HEK293 (cell line): ENCODE data around the gene SOX6.

Source experiments
- CTCF ChIA-PET: fragments of 350-600 bp; formaldehyde crosslinking; extraction: SDS; loops from one replicate; lab custom pipeline; 2021; ENCODE audit warnings: antibody characterized with exemption; lab: Yijun Ruan, JAX
- POLR2A ChIA-PET: fragments of 300-600 bp; formaldehyde crosslinking; extraction: SDS; loops from one replicate; lab custom pipeline; 2020; ENCODE audit warnings: antibody characterized with exemption, inconsistent platforms; lab: Yijun Ruan, JAX
- H3K27ac ChIP-seq: fragments of 200-500 bp; sonication (Bioruptor generic); 2 replicates; pipeline ENCODE4 v1.5.1; 2014; ENCODE audit warnings: low read depth, low read length, control low read depth, inconsistent platforms; ENCODE audit errors: extremely low read depth
- H3K36me3 ChIP-seq, 2 experiments: fragments of 200-500 bp in 1 of 2; sonication (Bioruptor generic) in 1 of 2; 1 replicate in 1 of 2; 2 replicates in 1 of 2; pipeline ENCODE4 v1.5.1; 2014 to 2017; ENCODE audit warnings: inconsistent platforms in 2 of 2, low read length in 2 of 2; ENCODE audit not compliant: control insufficient read depth in 2 of 2, insufficient read depth in 1 of 2
- H3K4me1 ChIP-seq: fragments of 200-500 bp; sonication (Bioruptor generic); 2 replicates; pipeline ENCODE4 v1.5.1; 2014; ENCODE audit warnings: mild to moderate bottlenecking, low read length, inconsistent platforms; ENCODE audit not compliant: control insufficient read depth, insufficient read depth
- H3K4me3 ChIP-seq: 2 replicates; pipeline ENCODE4 v1.5.1; 2011; ENCODE audit warnings: low read depth, mild to moderate bottlenecking, control low read depth, low read length, moderate library complexity
- H3K9me3 ChIP-seq: fragments of 200-500 bp; sonication (Bioruptor generic); 2 replicates; pipeline ENCODE4 v1.5.1; 2014; ENCODE audit warnings: low read depth, low read length, inconsistent platforms; ENCODE audit not compliant: control insufficient read depth, insufficient read depth
- HOXD13 ChIP-seq: sonication (generic); formaldehyde crosslinking; IDR thresholded peaks from 2 replicates; pipeline ENCODE4 v1.8.0; 2022; ENCODE audit warnings: missing genetic modification reagents, borderline replicate concordance
- KLF7 ChIP-seq: fragments of 450-650 bp; formaldehyde crosslinking; IDR thresholded peaks from 2 replicates; pipeline ENCODE4 v1.5.1; 2016; ENCODE audit warnings: missing biosample characterization, missing genetic modification characterization, borderline replicate concordance
- KLF9 ChIP-seq: fragments of 450-650 bp; formaldehyde crosslinking; IDR thresholded peaks from 2 replicates; pipeline ENCODE4 v1.5.1; 2016; ENCODE audit warnings: missing biosample characterization, missing genetic modification characterization, low read depth
- MYNN ChIP-seq: fragments of 450-650 bp; formaldehyde crosslinking; IDR thresholded peaks from 2 replicates; pipeline ENCODE4 v1.5.1; 2016; ENCODE audit warnings: missing biosample characterization, missing genetic modification characterization, borderline replicate concordance
- MZF1 ChIP-seq: fragments of 450-650 bp; formaldehyde crosslinking; IDR thresholded peaks from 2 replicates; pipeline ENCODE4 v1.5.1; 2017; ENCODE audit warnings: missing biosample characterization, missing genetic modification characterization, borderline replicate concordance
- ZBTB17 ChIP-seq: fragments of 450-650 bp; formaldehyde crosslinking; IDR thresholded peaks from 2 replicates; pipeline ENCODE4 v1.5.1; 2016; ENCODE audit warnings: missing biosample characterization, missing genetic modification characterization
- ZBTB8A ChIP-seq: fragments of 450-650 bp; formaldehyde crosslinking; IDR thresholded peaks from 2 replicates; pipeline ENCODE4 v1.5.1; 2016; ENCODE audit warnings: missing biosample characterization, missing genetic modification characterization
- ZNF10 ChIP-seq: fragments of 450-650 bp; formaldehyde crosslinking; IDR thresholded peaks from 2 replicates; pipeline ENCODE4 v1.5.1; 2017; ENCODE audit warnings: missing biosample characterization, missing genetic modification characterization
- ZNF16 ChIP-seq: fragments of 450-650 bp; formaldehyde crosslinking; IDR thresholded peaks from 2 replicates; pipeline ENCODE4 v1.5.1; 2016; ENCODE audit warnings: low read depth, missing biosample characterization, missing genetic modification characterization
- ZNF175 ChIP-seq: fragments of 450-650 bp; formaldehyde crosslinking; IDR thresholded peaks from 2 replicates; pipeline ENCODE4 v1.5.1; 2016; ENCODE audit warnings: missing biosample characterization, missing genetic modification characterization
- ZNF324 ChIP-seq: fragments of 450-650 bp; formaldehyde crosslinking; IDR thresholded peaks from 2 replicates; pipeline ENCODE4 v1.5.1; 2016; ENCODE audit warnings: missing biosample characterization, missing genetic modification characterization
- ZNF366 ChIP-seq: fragments of 450-650 bp; formaldehyde crosslinking; conservative IDR thresholded peaks from 2 replicates; pipeline ENCODE4 v1.5.1; 2016; ENCODE audit warnings: missing biosample characterization, missing genetic modification characterization
- ZNF37A ChIP-seq: fragments of 450-650 bp; IDR thresholded peaks from 2 replicates; pipeline ENCODE4 v1.5.1; 2018; ENCODE audit warnings: missing biosample characterization, missing genetic modification characterization
- ZNF391 ChIP-seq: fragments of 450-650 bp; formaldehyde crosslinking; IDR thresholded peaks from 2 replicates; pipeline ENCODE4 v1.5.1; 2016; ENCODE audit warnings: low read depth, missing biosample characterization, missing genetic modification characterization, borderline replicate concordance
- ZNF544 ChIP-seq: fragments of 450-650 bp; formaldehyde crosslinking; IDR thresholded peaks from 2 replicates; pipeline ENCODE4 v1.5.0; 2017; ENCODE audit warnings: missing biosample characterization, missing genetic modification characterization
- ZNF623 ChIP-seq: fragments of 450-650 bp; formaldehyde crosslinking; IDR thresholded peaks from 2 replicates; pipeline ENCODE4 v1.5.1; 2016; ENCODE audit warnings: missing biosample characterization, missing genetic modification characterization
- ZNF664 ChIP-seq: fragments of 450-650 bp; formaldehyde crosslinking; IDR thresholded peaks from 2 replicates; pipeline ENCODE4 v1.5.1; 2016; ENCODE audit warnings: missing biosample characterization, missing genetic modification characterization
- ZNF777 ChIP-seq: fragments of 450-650 bp; formaldehyde crosslinking; IDR thresholded peaks from 2 replicates; pipeline ENCODE4 v1.5.1; 2017; ENCODE audit warnings: missing biosample characterization, missing genetic modification characterization, borderline replicate concordance
- ZNF830 ChIP-seq: fragments of 450-650 bp; IDR thresholded peaks from 2 replicates; pipeline ENCODE4 v1.5.0; 2018; ENCODE audit warnings: missing biosample characterization, missing genetic modification characterization, low read depth, mild to moderate bottlenecking, moderate library complexity
- ZSCAN30 ChIP-seq: fragments of 450-650 bp; IDR thresholded peaks from 2 replicates; pipeline ENCODE4 v1.5.1; 2018; ENCODE audit warnings: missing biosample characterization, mild to moderate bottlenecking, missing genetic modification characterization, moderate library complexity
- TF ChIP-seq, protein P1 (sequence below): fragments of 450-650 bp; formaldehyde crosslinking; IDR thresholded peaks from 2 replicates; pipeline ENCODE4 v1.5.1; 2016; ENCODE audit warnings: missing biosample characterization, missing genetic modification characterization
- TF ChIP-seq, protein P2 (sequence below): fragments of 450-650 bp; formaldehyde crosslinking; conservative IDR thresholded peaks from 2 replicates; pipeline ENCODE4 v1.5.1; 2016; ENCODE audit warnings: low read depth, missing biosample characterization, missing genetic modification characterization
- TF ChIP-seq, protein P3 (sequence below): fragments of 450-650 bp; formaldehyde crosslinking; IDR thresholded peaks from 2 replicates; pipeline ENCODE4 v1.5.1; 2016; ENCODE audit warnings: missing biosample characterization, missing genetic modification characterization

The SOX6 gene

DNA sequence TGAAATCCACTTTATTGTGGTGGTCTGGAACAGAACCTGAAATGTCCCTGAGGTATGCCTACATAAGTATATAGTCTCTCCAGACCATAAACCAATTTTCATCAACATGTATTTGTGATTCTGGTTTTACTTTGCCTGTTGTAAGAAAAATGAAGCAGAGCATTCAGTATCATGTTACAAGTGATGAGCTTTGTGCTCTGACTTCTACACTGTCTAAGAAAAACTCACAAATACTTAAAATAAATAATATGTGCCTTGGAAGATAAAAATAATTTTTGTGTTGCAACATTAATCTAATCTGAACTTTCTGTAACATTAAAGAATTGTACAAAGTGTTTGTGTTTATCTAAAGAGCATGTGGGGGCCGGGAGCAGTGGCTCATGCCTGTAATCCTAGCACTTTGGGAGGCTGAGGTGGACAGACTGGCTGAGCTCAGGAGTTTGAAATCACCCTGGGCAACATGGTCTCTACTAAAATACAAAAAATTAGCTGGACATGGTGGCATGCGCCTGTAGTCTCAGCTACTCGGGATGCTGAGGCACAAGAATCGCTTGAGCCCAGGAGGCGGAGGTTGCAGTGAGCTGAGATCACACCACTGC lies 219.5 kb downstream of the SOX6 start:
- ChIA-PET CTCF (interaction anchor here (0.5 kb wide), 1 partner anchor 55 kb away, joined by 3 read pairs; no protein-coding TSS in a partner anchor), POLR2A (no interaction called here)
- Histone ChIP-seq H3K4me3 (no peak overlapping the region), H3K9me3 (no peaks in the 10 kb centered on the region), H3K27ac (no peak overlapping the region), H3K36me3 (no peaks in the 10 kb centered on the region), H3K4me1 (no peaks in the 10 kb centered on the region)
- TF ChIP-seq ZNF830 = no peak
- TF ChIP-seq KLF9 (tag by site-specific recombination) = no peak
- no peak for TF ChIP-seq ZNF324 (tag by site-specific recombination)
- no peak for TF ChIP-seq KLF7 (tag by site-specific recombination)
- TF ChIP-seq ZNF391 (tag by site-specific recombination) = no peak
- no peak for TF ChIP-seq ZNF623 (tag by site-specific recombination)
- TF ChIP-seq MZF1 (tag by site-specific recombination) = no peak
- TF ChIP-seq ZNF37A = no peak
- no peak for TF ChIP-seq ZNF16 (tag by site-specific recombination)
- no peak for TF ChIP-seq ZNF175 (tag by site-specific recombination)

DNA sequence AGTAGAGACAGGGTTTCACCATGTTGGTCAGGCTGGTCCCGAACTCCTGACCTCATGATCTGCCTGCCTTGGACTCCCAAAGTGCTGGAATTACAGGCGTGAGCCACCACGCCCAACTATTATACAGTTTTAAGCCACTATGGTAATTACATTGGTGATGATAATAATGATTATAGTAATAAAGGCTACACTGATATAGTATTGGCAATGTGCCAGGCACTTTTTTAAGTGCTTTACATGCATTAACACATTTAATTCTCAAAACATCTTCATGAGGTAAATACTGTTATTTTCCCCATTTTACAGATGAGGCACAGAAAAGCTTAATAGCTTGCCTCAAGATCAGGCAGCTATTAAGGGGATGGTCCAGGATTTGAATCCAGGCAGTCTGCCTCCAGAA lies 222.5 kb downstream of the SOX6 start:
- H3K4me3 ChIP-seq = no peak overlapping the region
- ChIA-PET POLR2A (no interaction called here), CTCF (interaction anchor here (0.7 kb wide), 1 partner anchor 28 kb away, joined by 3 read pairs; no protein-coding TSS in a partner anchor)
- no peaks in the 10 kb centered on the region for H3K9me3 ChIP-seq
- no peak overlapping the region for H3K27ac ChIP-seq
- no peaks in the 10 kb centered on the region for H3K36me3 ChIP-seq
- H3K4me1 ChIP-seq = no peaks in the 10 kb centered on the region
- TF ChIP-seq ZNF10 (tag by site-specific recombination) (no peak), ZNF664 (tag by site-specific recombination) (no peak), ZBTB8A (tag by site-specific recombination) (no peak), MYNN (tag by site-specific recombination) (no peak)
- TF ChIP-seq, protein P1, sequence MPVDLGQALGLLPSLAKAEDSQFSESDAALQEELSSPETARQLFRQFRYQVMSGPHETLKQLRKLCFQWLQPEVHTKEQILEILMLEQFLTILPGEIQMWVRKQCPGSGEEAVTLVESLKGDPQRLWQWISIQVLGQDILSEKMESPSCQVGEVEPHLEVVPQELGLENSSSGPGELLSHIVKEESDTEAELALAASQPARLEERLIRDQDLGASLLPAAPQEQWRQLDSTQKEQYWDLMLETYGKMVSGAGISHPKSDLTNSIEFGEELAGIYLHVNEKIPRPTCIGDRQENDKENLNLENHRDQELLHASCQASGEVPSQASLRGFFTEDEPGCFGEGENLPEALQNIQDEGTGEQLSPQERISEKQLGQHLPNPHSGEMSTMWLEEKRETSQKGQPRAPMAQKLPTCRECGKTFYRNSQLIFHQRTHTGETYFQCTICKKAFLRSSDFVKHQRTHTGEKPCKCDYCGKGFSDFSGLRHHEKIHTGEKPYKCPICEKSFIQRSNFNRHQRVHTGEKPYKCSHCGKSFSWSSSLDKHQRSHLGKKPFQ (tag by site-specific recombination) = no peak

DNA sequence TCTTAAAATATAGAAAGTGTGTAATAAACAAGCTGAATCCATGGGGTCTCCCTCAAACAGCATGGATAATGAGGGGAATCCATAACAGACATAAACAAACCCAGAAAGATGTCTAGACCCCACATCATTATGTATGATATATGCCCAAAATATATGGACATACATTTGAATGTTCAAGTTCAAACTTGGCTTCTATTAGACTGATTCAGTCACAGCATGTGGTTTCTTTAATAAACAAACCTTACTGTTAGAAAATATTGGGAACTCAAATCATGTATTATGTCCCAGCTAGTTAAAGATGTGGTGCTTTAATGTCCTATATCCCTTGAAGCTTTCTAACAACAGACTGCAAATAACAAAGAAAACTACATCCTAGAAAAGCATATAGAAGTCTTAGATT lies 228.6 kb downstream of the SOX6 start:
- POLR2A ChIA-PET = no interaction called here
- H3K9me3 ChIP-seq = no peaks in the 10 kb centered on the region
- no peak overlapping the region for H3K4me3 ChIP-seq
- CTCF ChIA-PET = no interaction called here
- no peak overlapping the region for H3K27ac ChIP-seq
- no peaks in the 10 kb centered on the region for H3K36me3 ChIP-seq
- H3K4me1 ChIP-seq = peaks cover 6% of the 10 kb centered on the region; the same call in 1 of the 2 replicates
- TF ChIP-seq HOXD13 (CRISPR knock-in tag) (no peak), ZNF366 (tag by site-specific recombination) (no peak), ZBTB17 (tag by site-specific recombination) (no peak), ZNF544 (tag by site-specific recombination) (no peak), ZSCAN30 (tag by site-specific recombination) (no peak), ZNF777 (tag by site-specific recombination) (no peak)
- TF ChIP-seq, protein P2, sequence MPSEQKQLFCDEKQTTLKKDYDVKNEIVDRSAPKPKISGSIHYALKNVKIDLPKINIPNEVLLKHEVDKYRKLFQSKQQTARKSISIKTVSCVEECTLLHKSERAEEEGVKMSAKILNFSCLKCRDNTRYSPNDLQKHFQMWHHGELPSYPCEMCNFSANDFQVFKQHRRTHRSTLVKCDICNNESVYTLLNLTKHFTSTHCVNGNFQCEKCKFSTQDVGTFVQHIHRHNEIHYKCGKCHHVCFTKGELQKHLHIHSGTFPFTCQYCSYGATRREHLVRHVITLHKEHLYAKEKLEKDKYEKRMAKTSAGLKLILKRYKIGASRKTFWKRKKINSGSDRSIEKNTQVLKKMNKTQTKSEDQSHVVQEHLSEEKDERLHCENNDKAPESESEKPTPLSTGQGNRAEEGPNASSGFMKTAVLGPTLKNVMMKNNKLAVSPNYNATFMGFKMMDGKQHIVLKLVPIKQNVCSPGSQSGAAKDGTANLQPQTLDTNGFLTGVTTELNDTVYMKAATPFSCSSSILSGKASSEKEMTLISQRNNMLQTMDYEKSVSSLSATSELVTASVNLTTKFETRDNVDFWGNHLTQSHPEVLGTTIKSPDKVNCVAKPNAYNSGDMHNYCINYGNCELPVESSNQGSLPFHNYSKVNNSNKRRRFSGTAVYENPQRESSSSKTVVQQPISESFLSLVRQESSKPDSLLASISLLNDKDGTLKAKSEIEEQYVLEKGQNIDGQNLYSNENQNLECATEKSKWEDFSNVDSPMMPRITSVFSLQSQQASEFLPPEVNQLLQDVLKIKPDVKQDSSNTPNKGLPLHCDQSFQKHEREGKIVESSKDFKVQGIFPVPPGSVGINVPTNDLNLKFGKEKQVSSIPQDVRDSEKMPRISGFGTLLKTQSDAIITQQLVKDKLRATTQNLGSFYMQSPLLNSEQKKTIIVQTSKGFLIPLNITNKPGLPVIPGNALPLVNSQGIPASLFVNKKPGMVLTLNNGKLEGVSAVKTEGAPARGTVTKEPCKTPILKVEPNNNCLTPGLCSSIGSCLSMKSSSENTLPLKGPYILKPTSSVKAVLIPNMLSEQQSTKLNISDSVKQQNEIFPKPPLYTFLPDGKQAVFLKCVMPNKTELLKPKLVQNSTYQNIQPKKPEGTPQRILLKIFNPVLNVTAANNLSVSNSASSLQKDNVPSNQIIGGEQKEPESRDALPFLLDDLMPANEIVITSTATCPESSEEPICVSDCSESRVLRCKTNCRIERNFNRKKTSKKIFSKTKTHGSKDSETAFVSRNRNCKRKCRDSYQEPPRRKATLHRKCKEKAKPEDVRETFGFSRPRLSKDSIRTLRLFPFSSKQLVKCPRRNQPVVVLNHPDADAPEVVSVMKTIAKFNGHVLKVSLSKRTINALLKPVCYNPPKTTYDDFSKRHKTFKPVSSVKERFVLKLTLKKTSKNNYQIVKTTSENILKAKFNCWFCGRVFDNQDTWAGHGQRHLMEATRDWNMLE (tag by site-specific recombination) = no peak
- TF ChIP-seq, protein P3, sequence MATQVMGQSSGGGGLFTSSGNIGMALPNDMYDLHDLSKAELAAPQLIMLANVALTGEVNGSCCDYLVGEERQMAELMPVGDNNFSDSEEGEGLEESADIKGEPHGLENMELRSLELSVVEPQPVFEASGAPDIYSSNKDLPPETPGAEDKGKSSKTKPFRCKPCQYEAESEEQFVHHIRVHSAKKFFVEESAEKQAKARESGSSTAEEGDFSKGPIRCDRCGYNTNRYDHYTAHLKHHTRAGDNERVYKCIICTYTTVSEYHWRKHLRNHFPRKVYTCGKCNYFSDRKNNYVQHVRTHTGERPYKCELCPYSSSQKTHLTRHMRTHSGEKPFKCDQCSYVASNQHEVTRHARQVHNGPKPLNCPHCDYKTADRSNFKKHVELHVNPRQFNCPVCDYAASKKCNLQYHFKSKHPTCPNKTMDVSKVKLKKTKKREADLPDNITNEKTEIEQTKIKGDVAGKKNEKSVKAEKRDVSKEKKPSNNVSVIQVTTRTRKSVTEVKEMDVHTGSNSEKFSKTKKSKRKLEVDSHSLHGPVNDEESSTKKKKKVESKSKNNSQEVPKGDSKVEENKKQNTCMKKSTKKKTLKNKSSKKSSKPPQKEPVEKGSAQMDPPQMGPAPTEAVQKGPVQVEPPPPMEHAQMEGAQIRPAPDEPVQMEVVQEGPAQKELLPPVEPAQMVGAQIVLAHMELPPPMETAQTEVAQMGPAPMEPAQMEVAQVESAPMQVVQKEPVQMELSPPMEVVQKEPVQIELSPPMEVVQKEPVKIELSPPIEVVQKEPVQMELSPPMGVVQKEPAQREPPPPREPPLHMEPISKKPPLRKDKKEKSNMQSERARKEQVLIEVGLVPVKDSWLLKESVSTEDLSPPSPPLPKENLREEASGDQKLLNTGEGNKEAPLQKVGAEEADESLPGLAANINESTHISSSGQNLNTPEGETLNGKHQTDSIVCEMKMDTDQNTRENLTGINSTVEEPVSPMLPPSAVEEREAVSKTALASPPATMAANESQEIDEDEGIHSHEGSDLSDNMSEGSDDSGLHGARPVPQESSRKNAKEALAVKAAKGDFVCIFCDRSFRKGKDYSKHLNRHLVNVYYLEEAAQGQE (tag by site-specific recombination) = no peak
